BLaER1 treated with 17β-estradiol and CSF1 and Interleukin-3, amounts not matched to agents 10 nM and 100 nM (cell line): Measurements from ENCODE around the gene SEMA3B.

Experiments used
- H3K27ac ChIP-seq, 11 experiments: shearing (Covaris generic); formaldehyde crosslinking; 2 replicates each; pipeline ENCODE4 v1.8.1; 2022
- H3K27me3 ChIP-seq, 11 experiments: shearing (Covaris generic); formaldehyde crosslinking; 2 replicates each; pipeline ENCODE4 v1.8.1; 2022
- H3K36me3 ChIP-seq, 11 experiments: shearing (Covaris generic); formaldehyde crosslinking; 2 replicates each; pipeline ENCODE4 v1.8.1; 2022
- H3K4me1 ChIP-seq, 10 experiments: shearing (Covaris generic); formaldehyde crosslinking; 2 replicates each; pipeline ENCODE4 v1.8.1; 2022
- H3K4me2 ChIP-seq, 11 experiments: shearing (Covaris generic); formaldehyde crosslinking; 2 replicates each; pipeline ENCODE4 v1.8.1; 2022
- H3K4me3 ChIP-seq, 10 experiments: shearing (Covaris generic); formaldehyde crosslinking; 2 replicates each; pipeline ENCODE4 v1.8.1; 2022
- H3K9ac ChIP-seq, 11 experiments: shearing (Covaris generic); formaldehyde crosslinking; 2 replicates each; pipeline ENCODE4 v1.8.1; 2022
- H3K9me3 ChIP-seq, 11 experiments: shearing (Covaris generic); formaldehyde crosslinking; replicated peaks in 1 of 11; 2 replicates each; pipeline ENCODE4 v1.8.1; 2022
- H4K20me1 ChIP-seq, 11 experiments: shearing (Covaris generic); formaldehyde crosslinking; 2 replicates each; pipeline ENCODE4 v1.8.1; 2022
- Cebpa-rat ChIP-seq, 11 experiments: shearing (Covaris generic); IDR thresholded peaks; 2 replicates each; pipeline ENCODE4 v1.8.1; 2022

The SEMA3B gene

DNA sequence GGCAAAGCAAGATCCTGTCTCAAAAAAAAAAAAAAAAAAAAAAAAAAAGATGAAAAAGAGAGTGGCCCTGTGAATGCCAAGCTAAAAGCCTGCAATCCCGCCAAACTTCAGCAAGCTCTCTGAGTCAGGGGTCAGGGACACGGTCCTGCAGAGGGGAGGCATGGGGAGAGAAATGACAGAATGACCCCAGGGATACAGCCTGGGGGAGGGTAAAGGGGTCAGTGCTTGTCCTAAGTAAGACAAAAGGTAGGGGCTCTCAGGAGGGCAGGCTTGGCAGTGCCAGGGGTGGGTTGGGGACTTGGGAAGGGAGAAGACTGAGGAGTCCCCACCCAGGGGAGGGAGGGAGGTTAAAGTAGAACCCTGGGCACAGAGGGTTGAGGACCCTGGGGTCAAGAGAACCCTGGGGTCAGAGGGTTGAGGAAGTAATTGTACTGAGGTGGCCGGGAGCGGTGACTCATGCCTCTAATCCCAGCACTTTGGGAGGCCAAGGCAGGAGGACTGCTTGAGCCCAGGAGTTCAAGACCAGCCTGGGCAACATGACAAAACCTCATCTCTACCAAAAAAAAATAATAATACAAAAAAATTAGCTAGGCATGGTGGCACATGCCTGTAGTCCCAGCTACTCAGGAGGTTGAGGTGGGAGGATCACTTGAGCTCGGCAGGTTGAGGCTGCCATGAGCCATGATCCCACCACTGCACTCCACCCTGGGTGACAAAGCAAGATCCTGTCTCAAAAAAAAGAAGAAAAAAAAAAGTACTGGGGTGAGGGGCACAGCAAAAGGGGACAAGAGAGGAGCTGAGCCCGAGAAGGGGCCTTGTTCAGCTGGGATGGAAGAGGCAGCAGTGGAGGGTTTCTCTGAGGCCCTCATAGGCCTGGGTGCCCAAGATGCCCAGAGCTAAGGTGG, 5.2 kb upstream of the SEMA3B start:
- peaks cover 28 to 35% (median 33%) of the 10 kb centered on the region in 11 experiments for H3K27me3 ChIP-seq
- H3K9ac ChIP-seq = peak overlapping the region in 1 of 11 experiments; percentile 38; a peak in 1 of 22 replicates
- peaks cover 7 to 82% (median 11%) of the 10 kb centered on the region in 11 experiments; a peak in 17 of 22 replicates for H4K20me1 ChIP-seq
- no peak overlapping the region for H3K4me3 ChIP-seq
- H3K27ac ChIP-seq = no peak overlapping the region
- no peak for TF ChIP-seq Cebpa-rat (IDR thresholded peaks at IDR 0.05)
- peaks cover 20 to 70% (median 50%) of the 10 kb centered on the region in 10 experiments for H3K4me1 ChIP-seq
- H3K4me2 ChIP-seq = peak overlapping the region in 2 of 11 experiments; percentile 7 to 16; a peak in 2 of 22 replicates
- peaks cover 1 to 11% (median 10%) of the 10 kb centered on the region in 11 experiments; a peak in 19 of 22 replicates for H3K36me3 ChIP-seq
- no peaks in the 10 kb centered on the region for H3K9me3 ChIP-seq

- Histone ChIP-seq H3K4me3 (no peak overlapping the region), H3K4me1 (peaks cover 13 to 71% (median 52%) of the 10 kb centered on the region in 10 experiments), H3K9ac (peak overlapping the region in 1 of 11 experiments; percentile 38; a peak in 2 of 22 replicates), H3K27ac (no peak overlapping the region), H3K36me3 (peaks cover 0 to 4% (median 3%) of the 10 kb centered on the region in 11 experiments; a peak in 13 of 22 replicates), H3K4me2 (peak overlapping the region in 2 of 11 experiments; percentile 7 to 16; a peak in 2 of 22 replicates), H4K20me1 (peaks cover under 1 to 75% (median 4%) of the 10 kb centered on the region in 11 experiments; a peak in 15 of 22 replicates), H3K9me3 (no peaks in the 10 kb centered on the region), H3K27me3 (peaks cover 28 to 42% (median 41%) of the 10 kb centered on the region in 11 experiments)
- TF ChIP-seq Cebpa-rat (IDR thresholded peaks at IDR 0.05) = no peak
Measured at GRCh38 chr3:50264383-50264963, 4.5 kb upstream of the SEMA3B start.

- Histone ChIP-seq H3K4me1 (peaks cover 8 to 70% (median 51%) of the 10 kb centered on the region in 10 experiments), H3K36me3 (no peaks in the 10 kb centered on the region), H3K9me3 (no peaks in the 10 kb centered on the region), H3K27me3 (peaks cover 28 to 45% (median 42%) of the 10 kb centered on the region in 11 experiments), H4K20me1 (peaks cover 0 to 76% (median 0%) of the 10 kb centered on the region in 11 experiments; a peak in 6 of 22 replicates), H3K4me3 (no peak overlapping the region), H3K27ac (no peak overlapping the region), H3K9ac (0 out of 22 replicates have a peak overlapping the region, but pooled peaks of 1 of the 11 experiments have one; percentile 24), H3K4me2 (no peak overlapping the region)
- TF ChIP-seq Cebpa-rat (IDR thresholded peaks at IDR 0.05) = no peak
Measured at GRCh38 chr3:50264964-50265485, 3.9 kb upstream of the SEMA3B start.

DNA sequence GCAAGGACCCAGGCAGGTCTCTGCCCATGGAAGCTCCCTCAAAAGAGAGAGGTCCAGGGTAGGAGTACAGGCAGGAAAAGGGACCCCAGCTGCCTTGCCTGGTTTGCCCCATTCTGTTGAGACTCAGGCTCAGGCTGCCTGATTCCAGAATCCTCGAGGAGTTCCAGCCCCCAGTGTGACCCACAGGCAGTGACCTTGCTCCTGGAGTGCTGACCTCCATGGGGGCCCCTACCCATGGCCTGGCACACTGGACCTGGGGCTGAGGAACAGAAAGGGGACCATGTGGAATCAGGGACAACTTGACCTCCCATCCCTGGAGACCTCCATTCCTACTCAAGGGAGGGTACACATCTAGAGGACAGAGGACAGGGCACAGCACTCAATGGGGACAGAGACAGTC, 3.4 kb upstream of the SEMA3B start:
- Histone ChIP-seq H3K9me3 (no peaks in the 10 kb centered on the region), H3K36me3 (no peaks in the 10 kb centered on the region), H3K4me2 (no peak overlapping the region; a peak in 1 of 22 replicates), H3K4me3 (no peak overlapping the region), H3K27ac (no peak overlapping the region), H4K20me1 (peaks cover 0 to 76% (median 0%) of the 10 kb centered on the region in 11 experiments; a peak in 6 of 22 replicates), H3K4me1 (peaks cover 4 to 72% (median 47%) of the 10 kb centered on the region in 10 experiments), H3K9ac (0 out of 22 replicates have a peak overlapping the region, but pooled peaks of 1 of the 11 experiments have one; percentile 24), H3K27me3 (peaks cover 28 to 45% (median 42%) of the 10 kb centered on the region in 11 experiments)
- TF ChIP-seq Cebpa-rat (IDR thresholded peaks at IDR 0.05) = no peak

- TF ChIP-seq Cebpa-rat (IDR thresholded peaks at IDR 0.05) = no peak
- Histone ChIP-seq H3K4me1 (peaks cover 0 to 70% (median 43%) of the 10 kb centered on the region in 10 experiments; a peak in 18 of 20 replicates), H3K36me3 (no peaks in the 10 kb centered on the region), H3K4me2 (no peak overlapping the region), H3K9me3 (no peaks in the 10 kb centered on the region), H4K20me1 (peaks cover 0 to 72% (median 0%) of the 10 kb centered on the region in 11 experiments; a peak in 6 of 22 replicates), H3K27ac (no peak overlapping the region), H3K4me3 (no peak overlapping the region), H3K27me3 (peaks cover 28 to 45% (median 42%) of the 10 kb centered on the region in 11 experiments), H3K9ac (no peak overlapping the region; a peak in 1 of 22 replicates)
Measured at GRCh38 chr3:50266017-50266416, 2.9 kb upstream of the SEMA3B start.

DNA sequence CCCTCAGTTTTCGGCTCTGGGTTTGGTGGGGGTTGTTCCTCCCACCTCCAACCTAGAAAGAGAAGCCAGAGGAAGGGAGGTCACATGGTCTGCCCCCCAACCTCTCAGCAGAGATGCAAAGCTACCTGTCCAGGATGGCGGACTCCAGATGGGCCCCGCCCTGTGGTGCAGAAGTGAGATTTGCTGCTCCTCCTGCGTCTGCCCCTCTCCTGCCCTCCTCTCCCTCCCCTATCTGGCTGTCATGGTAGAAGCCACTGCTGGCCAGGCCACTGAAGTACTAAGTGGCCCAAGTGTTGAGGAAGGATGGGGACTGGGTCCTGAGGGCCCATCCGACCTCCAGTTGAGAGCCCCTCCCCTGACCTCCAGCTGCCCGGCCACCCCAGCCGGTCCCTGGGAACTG, 2.1 kb upstream of the SEMA3B start:
- H3K27me3 ChIP-seq = peaks cover 28 to 45% (median 42%) of the 10 kb centered on the region in 11 experiments
- H3K27ac ChIP-seq = no peak overlapping the region
- peaks cover 0 to 66% (median 0%) of the 10 kb centered on the region in 11 experiments; a peak in 6 of 22 replicates for H4K20me1 ChIP-seq
- peak overlapping the region in 8 of 11 experiments; percentile 6 to 58 (median 50); a peak in 13 of 22 replicates for H3K4me2 ChIP-seq
- H3K9ac ChIP-seq = peak overlapping the region in 3 of 11 experiments; percentile 13 to 19 (median 18); a peak in 3 of 22 replicates
- no peaks in the 10 kb centered on the region for H3K36me3 ChIP-seq
- H3K9me3 ChIP-seq = no peaks in the 10 kb centered on the region
- no peak overlapping the region for H3K4me3 ChIP-seq
- TF ChIP-seq Cebpa-rat (IDR thresholded peaks at IDR 0.05) = no peak
- peaks cover 0 to 62% (median 34%) of the 10 kb centered on the region in 10 experiments; a peak in 17 of 20 replicates for H3K4me1 ChIP-seq

DNA sequence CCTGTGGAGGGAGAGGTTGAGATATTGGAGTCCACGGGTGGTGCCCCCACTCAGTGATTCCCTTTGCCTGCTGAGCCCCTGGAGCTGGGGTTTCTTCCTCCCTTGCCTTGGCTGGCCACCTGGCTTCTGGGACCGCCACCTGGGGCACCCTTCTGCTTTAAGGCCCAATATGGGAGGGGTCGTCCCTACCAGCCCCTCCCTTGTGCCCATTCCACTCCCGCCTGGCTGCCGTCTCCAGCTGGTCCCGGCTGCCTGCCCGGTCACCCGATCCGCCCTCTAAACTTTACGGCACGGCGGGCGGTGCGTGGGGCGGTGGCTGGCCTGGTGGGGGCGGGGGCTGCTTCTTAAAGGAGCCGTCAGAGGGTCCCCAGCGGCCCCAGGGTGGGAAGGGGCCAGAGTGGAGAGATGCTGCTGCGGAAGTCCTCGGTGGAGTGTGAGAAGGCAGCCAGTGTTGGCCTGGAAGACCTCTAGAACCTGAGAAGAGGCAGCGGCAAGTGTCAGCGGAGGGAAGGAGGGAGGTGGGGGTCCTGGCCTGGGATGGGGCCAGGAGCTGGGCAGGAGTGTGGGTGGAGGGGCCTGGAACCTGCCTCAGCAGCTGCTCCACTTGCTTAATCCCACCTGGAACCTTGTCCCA, 1.6 kb upstream of the SEMA3B start:
- no peaks in the 10 kb centered on the region for H3K36me3 ChIP-seq
- H3K27me3 ChIP-seq = peaks cover 28 to 45% (median 42%) of the 10 kb centered on the region in 11 experiments
- peaks cover 0 to 56% (median 31%) of the 10 kb centered on the region in 10 experiments; a peak in 17 of 20 replicates for H3K4me1 ChIP-seq
- peak overlapping the region in 4 of 11 experiments; percentile 13 to 19 (median 18); a peak in 3 of 22 replicates for H3K9ac ChIP-seq
- H3K27ac ChIP-seq = no peak overlapping the region
- peaks cover 0 to 63% (median 0%) of the 10 kb centered on the region in 11 experiments; a peak in 6 of 22 replicates for H4K20me1 ChIP-seq
- TF ChIP-seq Cebpa-rat (IDR thresholded peaks at IDR 0.05) = no peak
- H3K9me3 ChIP-seq = no peaks in the 10 kb centered on the region
- H3K4me2 ChIP-seq = peak overlapping the region in 8 of 11 experiments; percentile 6 to 58 (median 50); a peak in 13 of 22 replicates
- no peak overlapping the region for H3K4me3 ChIP-seq

DNA sequence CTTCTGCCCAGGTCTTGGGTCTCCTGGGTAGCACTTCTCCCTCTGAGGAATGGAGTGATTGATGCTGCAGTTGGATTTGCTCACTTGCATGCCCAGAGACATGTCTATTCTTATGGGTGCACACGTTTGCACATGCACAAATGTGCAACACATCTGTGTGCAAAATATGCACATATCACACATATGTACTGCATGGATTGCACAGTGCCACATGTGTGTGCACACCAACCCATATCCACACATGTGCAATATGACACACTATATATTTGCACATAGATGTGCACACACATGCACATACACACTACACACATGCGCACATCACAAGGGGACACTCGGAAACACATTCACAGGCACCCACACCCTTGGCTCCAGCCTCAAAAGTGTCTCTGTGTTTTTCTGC, 671 bp upstream of the SEMA3B start:
- peak overlapping the region in 3 of 11 experiments; percentile 53 to 68 (median 54); a peak in 1 of 22 replicates for H3K4me2 ChIP-seq
- H3K4me1 ChIP-seq = peaks cover 3 to 52% (median 35%) of the 10 kb centered on the region in 10 experiments; a peak in 18 of 20 replicates
- H3K9me3 ChIP-seq = no peaks in the 10 kb centered on the region
- H3K9ac ChIP-seq = no peak overlapping the region
- no peak for TF ChIP-seq Cebpa-rat (IDR thresholded peaks at IDR 0.05)
- H3K27ac ChIP-seq = no peak overlapping the region
- no peak overlapping the region for H3K4me3 ChIP-seq
- no peaks in the 10 kb centered on the region for H3K36me3 ChIP-seq
- peaks cover 0 to 56% (median 3%) of the 10 kb centered on the region in 11 experiments; a peak in 11 of 22 replicates for H4K20me1 ChIP-seq
- H3K27me3 ChIP-seq = peaks cover 33 to 51% (median 46%) of the 10 kb centered on the region in 11 experiments
